LNCaP clone FGC (cell line): ENCODE data around the gene FBL.

Experiments
- DNase-seq: peaks from one replicate; pipeline ENCODE4 v3.0.0-alpha.2; 2011; ENCODE audit warnings: low read depth
- H3K4me3 ChIP-seq: 2 replicates; pipeline ENCODE4 v1.5.1; 2011; ENCODE audit warnings: mild to moderate bottlenecking, low read depth, low read length, control low read depth
- TF ChIP-seq, protein P1 (sequence below): IDR thresholded peaks from 2 replicates; pipeline ENCODE4 v1.5.1; 2012; ENCODE audit warnings: mild to moderate bottlenecking; ENCODE audit not compliant: control insufficient read depth, insufficient read depth; ENCODE audit errors: extremely low read depth

The FBL gene

DNA sequence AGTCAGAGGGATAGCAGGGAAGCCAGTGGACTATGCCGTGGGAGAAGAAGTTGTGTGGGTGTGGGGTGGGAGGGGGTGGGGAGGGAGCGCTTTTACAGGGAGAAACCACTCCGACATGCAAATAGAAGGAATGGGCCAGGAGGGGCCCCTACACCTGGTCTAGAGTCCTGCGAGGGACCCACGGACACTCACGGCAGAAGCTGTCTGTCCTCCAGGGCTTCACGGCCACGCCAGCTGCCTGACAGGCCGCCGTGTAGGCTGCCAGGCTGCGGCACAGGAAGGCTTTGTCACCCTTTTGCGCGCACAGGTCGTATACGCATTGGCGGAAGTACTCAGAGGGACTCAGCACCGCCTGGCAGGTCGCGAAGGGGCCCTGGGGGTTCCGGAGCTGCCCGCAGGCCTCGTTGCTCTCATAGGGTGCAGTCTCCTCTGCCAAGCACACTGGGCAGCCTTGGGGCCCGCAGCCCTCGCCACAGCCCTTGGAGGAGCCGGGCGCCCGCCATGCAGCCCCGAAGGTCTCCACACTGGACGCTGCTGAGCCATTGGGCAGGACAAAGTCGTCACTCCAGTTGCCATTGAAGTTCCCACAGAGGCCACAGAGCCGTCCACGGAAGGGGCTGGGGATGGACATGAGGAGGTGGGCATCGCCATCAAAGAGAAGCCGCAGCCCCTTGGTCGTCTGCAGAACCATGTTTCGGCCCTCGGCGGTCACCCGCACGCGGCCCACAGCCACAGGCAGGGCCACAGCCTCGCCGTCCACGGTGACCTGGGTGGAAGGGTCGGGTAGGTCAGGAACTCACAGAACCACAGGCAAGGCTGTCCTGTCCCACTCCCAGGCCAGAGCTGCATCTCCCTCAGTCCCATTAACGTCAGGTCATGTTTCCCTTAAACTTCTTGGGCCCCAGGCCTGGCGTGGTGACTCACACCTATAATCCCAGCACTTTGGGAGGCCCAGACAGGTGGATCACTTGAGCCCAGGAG, 26.0 kb upstream of the FBL start:
- DNase-seq: no peak
- TF ChIP-seq, protein P1, sequence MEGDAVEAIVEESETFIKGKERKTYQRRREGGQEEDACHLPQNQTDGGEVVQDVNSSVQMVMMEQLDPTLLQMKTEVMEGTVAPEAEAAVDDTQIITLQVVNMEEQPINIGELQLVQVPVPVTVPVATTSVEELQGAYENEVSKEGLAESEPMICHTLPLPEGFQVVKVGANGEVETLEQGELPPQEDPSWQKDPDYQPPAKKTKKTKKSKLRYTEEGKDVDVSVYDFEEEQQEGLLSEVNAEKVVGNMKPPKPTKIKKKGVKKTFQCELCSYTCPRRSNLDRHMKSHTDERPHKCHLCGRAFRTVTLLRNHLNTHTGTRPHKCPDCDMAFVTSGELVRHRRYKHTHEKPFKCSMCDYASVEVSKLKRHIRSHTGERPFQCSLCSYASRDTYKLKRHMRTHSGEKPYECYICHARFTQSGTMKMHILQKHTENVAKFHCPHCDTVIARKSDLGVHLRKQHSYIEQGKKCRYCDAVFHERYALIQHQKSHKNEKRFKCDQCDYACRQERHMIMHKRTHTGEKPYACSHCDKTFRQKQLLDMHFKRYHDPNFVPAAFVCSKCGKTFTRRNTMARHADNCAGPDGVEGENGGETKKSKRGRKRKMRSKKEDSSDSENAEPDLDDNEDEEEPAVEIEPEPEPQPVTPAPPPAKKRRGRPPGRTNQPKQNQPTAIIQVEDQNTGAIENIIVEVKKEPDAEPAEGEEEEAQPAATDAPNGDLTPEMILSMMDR: no peak
- H3K4me3 ChIP-seq: no peak overlapping the region

DNA sequence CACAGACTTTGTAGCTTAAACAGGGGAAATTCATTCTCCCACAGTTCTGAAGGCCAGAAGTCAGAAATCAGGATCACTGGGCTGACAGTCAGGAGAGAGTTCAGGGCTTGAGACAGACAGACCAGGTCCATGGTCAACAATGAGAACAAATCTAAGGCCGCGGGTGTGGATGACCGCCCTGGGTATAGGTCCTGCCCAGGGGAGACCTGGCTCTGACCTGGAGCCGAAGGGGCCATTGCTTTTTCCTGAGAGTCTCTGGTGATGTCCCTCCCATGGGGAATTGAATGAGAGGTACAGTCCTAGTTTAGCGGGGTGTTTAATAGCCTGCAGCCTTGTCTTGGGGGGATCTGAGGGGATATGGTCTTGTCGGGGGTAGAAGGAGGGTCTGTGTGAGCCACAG, 25.2 kb upstream of the FBL start:
- TF ChIP-seq, protein P1: no peak
- no peak for DNase-seq
- H3K4me3 ChIP-seq: no peak overlapping the region

DNA sequence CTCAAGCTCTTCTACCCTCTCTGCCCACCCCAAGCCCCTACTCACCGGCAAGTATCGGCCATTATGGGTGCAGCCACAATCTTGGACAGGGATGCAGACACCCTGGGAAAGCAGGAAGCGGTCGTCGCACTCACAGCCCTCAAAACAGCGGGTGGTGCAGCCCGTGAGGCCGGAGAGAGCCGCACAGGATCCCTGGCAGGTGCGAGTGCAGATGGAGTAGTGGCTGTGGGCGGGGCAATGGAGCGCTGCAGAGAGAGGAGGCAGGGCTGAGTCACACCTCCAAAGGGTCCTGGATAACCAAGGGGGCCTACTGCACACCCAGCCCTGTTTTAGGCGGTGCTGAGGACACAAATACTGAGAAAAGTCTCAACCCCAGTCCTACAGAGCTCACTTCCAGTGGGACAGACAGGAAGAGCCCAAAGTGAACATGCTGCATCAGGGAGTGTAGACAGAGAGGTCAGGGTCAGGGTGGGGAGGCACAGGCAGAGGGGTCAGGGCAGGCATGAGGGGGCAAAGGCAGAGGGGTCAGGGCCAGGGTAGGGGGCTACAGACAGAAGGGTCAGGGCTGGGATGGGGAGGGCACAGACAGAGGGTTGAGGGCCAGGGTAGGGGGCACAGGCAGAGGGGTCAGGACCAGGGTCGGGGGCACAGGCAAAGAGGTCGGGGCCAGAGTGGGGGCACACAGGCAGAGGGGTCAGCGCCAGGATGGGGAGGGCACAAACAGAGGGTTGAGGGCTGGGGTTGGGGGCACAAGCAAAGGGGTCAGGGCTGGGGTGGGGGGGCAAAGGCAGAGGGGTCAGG, 24.2 kb upstream of the FBL start:
- DNase-seq: no peak
- TF ChIP-seq, protein P1: no peak
- H3K4me3 ChIP-seq: no peak overlapping the region

DNA sequence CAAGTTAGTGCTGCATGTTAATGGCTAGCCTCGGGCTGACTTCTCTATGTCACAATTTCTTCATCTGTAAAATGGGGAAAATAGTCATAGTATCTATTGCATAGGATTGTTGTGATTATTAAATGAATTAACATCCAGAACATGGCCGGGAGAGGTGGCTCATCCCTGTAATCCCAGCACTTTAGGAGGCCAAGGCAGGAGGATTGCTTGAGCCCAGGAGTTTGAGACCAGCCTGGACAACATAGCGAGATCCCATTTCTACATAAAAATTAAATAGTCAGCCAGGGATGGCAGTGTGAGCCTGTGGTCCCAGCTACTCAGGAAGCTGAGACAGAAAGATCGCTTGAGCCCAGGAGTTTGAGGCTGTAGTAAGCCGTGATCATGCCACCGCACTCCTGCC, 21.8 kb upstream of the FBL start:
- TF ChIP-seq, protein P1: no peak
- DNase-seq: no peak
- H3K4me3 ChIP-seq: no peak overlapping the region

DNA sequence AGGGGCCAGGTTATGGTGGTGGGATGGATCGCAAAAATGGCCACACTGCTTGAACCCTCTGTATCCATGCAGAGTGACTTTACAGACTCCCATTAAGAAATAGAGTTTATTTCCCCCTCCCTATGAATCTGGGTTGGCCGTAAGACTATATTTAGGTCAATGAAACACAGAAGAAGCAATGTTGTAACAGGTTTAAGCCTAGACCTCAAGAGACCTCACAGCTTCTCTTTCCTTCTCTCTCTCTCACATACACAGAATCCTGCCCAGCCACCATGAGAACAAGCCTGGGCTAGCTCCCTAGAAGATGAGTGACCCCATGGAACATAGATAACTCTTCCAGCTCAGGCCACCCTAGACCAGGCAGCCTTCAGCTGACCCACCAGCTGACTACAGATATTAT, 21.0 kb upstream of the FBL start:
- no peak overlapping the region for H3K4me3 ChIP-seq
- TF ChIP-seq, protein P1: no peak
- no peak for DNase-seq

DNA sequence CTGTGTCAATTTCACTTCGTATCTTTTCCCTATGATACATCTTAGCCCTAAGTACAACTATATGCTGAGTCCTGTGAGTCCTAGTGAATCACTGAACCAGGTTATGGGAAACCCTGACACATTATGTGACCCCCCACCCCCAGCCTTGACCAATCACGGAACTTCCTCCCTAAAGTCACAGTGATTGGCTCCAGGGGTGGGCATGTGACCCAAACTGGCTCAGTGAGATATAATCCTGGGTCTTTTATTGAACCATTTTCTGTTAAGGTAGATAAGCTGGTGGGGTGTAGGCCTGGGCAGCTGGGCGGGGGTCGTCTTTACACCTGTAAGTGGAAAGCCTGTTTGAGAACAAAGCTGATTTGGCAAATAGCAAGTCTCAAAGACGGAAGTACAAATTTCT, 19.8 kb upstream of the FBL start:
- no peak overlapping the region for H3K4me3 ChIP-seq
- TF ChIP-seq, protein P1: no peak
- DNase-seq: no peak
